GM12878 (cell line): ENCODE data around the gene MRPS25. TPM values are rescaled to one million over a fixed set of nuclear protein-coding genes. Genes with fewer than 3 reads are reported as not detected.

Experiments
- ATAC-seq: fragments of 200-7000 bp; cut with Tn5 transposase; 3 replicates; pipeline ENCODE4 v1.9.1; 2020; ENCODE audit warnings: mild to moderate bottlenecking, moderate library complexity
- BruUV-seq: library from RNA; stranded (reverse); fragments of 400-500 nt; replicated peaks from 2 replicates; lab custom pipeline; 2021; lab: Mats Ljungman, UMichigan
- CTCF ChIA-PET: fragments of 300-600 bp; sonication (Branson Sonifier 250); formaldehyde crosslinking; extraction: SDS; loops from one replicate; lab custom pipeline; 2021; ENCODE audit warnings: inconsistent platforms; lab: Yijun Ruan, JAX
- POLR2A ChIA-PET: fragments of 350-600 bp; formaldehyde crosslinking; extraction: SDS; loops from one replicate; lab custom pipeline; 2021; ENCODE audit warnings: inconsistent platforms; lab: Charles Lee
- RAD21 ChIA-PET: fragments of 300-600 bp; sonication (Branson Sonifier 250); formaldehyde crosslinking; loops from one replicate; lab custom pipeline; 2023; ENCODE audit warnings: antibody characterized with exemption; ENCODE audit not compliant: unreplicated experiment; lab: Charles Lee
- SMC1A ChIA-PET: fragments of 300-600 bp; sonication (Branson Sonifier 250); formaldehyde crosslinking; loops from one replicate; lab custom pipeline; 2023; ENCODE audit not compliant: unreplicated experiment, uncharacterized antibody; lab: Charles Lee
- DNase-seq: peaks from one replicate; pipeline ENCODE4 v3.0.0-alpha.2; 2011; ENCODE audit warnings: low read depth, low spot score
- FAIRE-seq: peaks from 3 replicates; lab custom pipeline; 2011; peaks lifted over from hg19 to GRCh38; lab: Jason Lieb, UNC
- H2AFZ ChIP-seq: 2 replicates; pipeline ENCODE4 v1.6.0; 2011; ENCODE audit warnings: low read depth, low read length, control low read depth; ENCODE audit not compliant: control insufficient read depth
- H3K27ac ChIP-seq: 2 replicates; pipeline ENCODE4 v1.5.1; 2011; ENCODE audit warnings: control low read depth; ENCODE audit not compliant: control insufficient read depth, insufficient read depth
- H3K27me3 ChIP-seq, 2 experiments: replicated peaks in 1 of 2; 2 replicates each; pipeline versions ENCODE4 v1.6.0 to v1.6.1; 2011; ENCODE audit warnings: low read length in 1 of 2; ENCODE audit not compliant: control insufficient read depth in 2 of 2, insufficient read depth in 2 of 2
- H3K36me3 ChIP-seq, 2 experiments: 2 replicates each; pipeline ENCODE4 v1.5.1; 2011; ENCODE audit warnings: low read length in 1 of 2; ENCODE audit not compliant: control insufficient read depth in 2 of 2, insufficient read depth in 2 of 2
- H3K4me1 ChIP-seq: 2 replicates; pipeline ENCODE4 v1.6.1; 2011; ENCODE audit warnings: mild to moderate bottlenecking, low read length, moderate library complexity, mixed read lengths; ENCODE audit not compliant: control insufficient read depth, insufficient read depth
- H3K4me2 ChIP-seq: 2 replicates; pipeline ENCODE4 v1.6.0; 2011; ENCODE audit warnings: control low read depth; ENCODE audit not compliant: control insufficient read depth, insufficient read depth
- H3K4me3 ChIP-seq: fragments of 200-600 bp; sonication (generic); 2 replicates; pipeline ENCODE4 v1.5.1; 2016
- H3K79me2 ChIP-seq: 2 replicates; pipeline ENCODE4 v1.6.0; 2011; ENCODE audit warnings: low read length; ENCODE audit not compliant: control insufficient read depth, insufficient read depth
- H3K9ac ChIP-seq: 2 replicates; pipeline ENCODE4 v1.8.0; 2011; ENCODE audit warnings: low read length, control low read depth, mixed read lengths; ENCODE audit not compliant: control insufficient read depth, insufficient read depth
- H3K9me3 ChIP-seq: replicated peaks from 3 replicates; pipeline ENCODE4 v1.5.1; 2011; ENCODE audit warnings: mild to moderate bottlenecking, low read length; ENCODE audit not compliant: control insufficient read depth, insufficient read depth
- H4K20me1 ChIP-seq: 2 replicates; pipeline ENCODE4 v1.6.0; 2011; ENCODE audit not compliant: control insufficient read depth, insufficient read depth
- BRCA1 ChIP-seq: IDR thresholded peaks from 2 replicates; pipeline ENCODE4 v1.6.1; 2011; ENCODE audit warnings: low read depth, low read length, improper control_type of control experiment
- CHD1 ChIP-seq: IDR thresholded peaks from 2 replicates; pipeline ENCODE4 v1.6.1; 2012; ENCODE audit warnings: low read depth, low read length, improper control_type of control experiment
- EZH2 ChIP-seq: IDR thresholded peaks from 2 replicates; pipeline ENCODE4 v1.6.1; 2012; ENCODE audit warnings: low read depth, mild to moderate bottlenecking, control low read depth, inconsistent platforms, low read length, borderline replicate concordance; ENCODE audit not compliant: control insufficient read depth
- LARP7 ChIP-seq: fragments of 450-650 bp; IDR thresholded peaks from 2 replicates; pipeline ENCODE4 v1.6.1; 2017; ENCODE audit warnings: mild to moderate bottlenecking
- MYB ChIP-seq: fragments of 150-350 bp; IDR thresholded peaks from 2 replicates; pipeline ENCODE4 v1.6.1; 2014; ENCODE audit warnings: mild to moderate bottlenecking, low read depth, low read length, borderline replicate concordance
- NFYB ChIP-seq: IDR thresholded peaks from 2 replicates; pipeline ENCODE4 v1.6.1; 2011; ENCODE audit warnings: low read depth, mild to moderate bottlenecking, low read length, improper control_type of control experiment, moderate library complexity; ENCODE audit not compliant: insufficient read depth
- PAX8 ChIP-seq: fragments of 450-650 bp; IDR thresholded peaks from 2 replicates; pipeline ENCODE4 v1.6.1; 2017; ENCODE audit warnings: mild to moderate bottlenecking, moderate library complexity
- SREBF2 ChIP-seq: IDR thresholded peaks from 2 replicates; pipeline ENCODE4 v1.6.1; 2012; ENCODE audit warnings: mild to moderate bottlenecking, low read length
- SRF ChIP-seq, 2 experiments: IDR thresholded peaks; 2 replicates each; pipeline ENCODE4 v1.6.1; 2011; ENCODE audit warnings: low read depth in 2 of 2, low read length in 2 of 2, mild to moderate bottlenecking in 1 of 2, moderate library complexity in 1 of 2
- TBL1XR1 ChIP-seq: IDR thresholded peaks from 2 replicates; pipeline ENCODE4 v1.6.1; 2012; ENCODE audit warnings: low read depth, low read length, improper control_type of control experiment
- ZBTB40 ChIP-seq: fragments of 450-650 bp; IDR thresholded peaks from 2 replicates; pipeline ENCODE4 v1.6.1; 2016; ENCODE audit warnings: mild to moderate bottlenecking, moderate library complexity, borderline replicate concordance
- ZNF622 ChIP-seq: fragments of 450-650 bp; IDR thresholded peaks from 2 replicates; pipeline ENCODE4 v1.6.1; 2017; ENCODE audit warnings: mild to moderate bottlenecking, inconsistent platforms
- WGBS: methylation state at CpG from one replicate; pipeline ENCODE4 v1.1.6; 2016; ENCODE audit warnings: low lambda C conversion rate; ENCODE audit not compliant: insufficient replicate concordance, insufficient coverage; ENCODE audit errors: missing lambda C conversion rate; 5-methylcytosine and 5-hydroxymethylcytosine counted together
- in situ Hi-C: fragments of 300-500 bp; cut with MboI; formaldehyde crosslinking; loops from 9 replicates; pipeline ENCODE4 v1.14.3; 2018; ENCODE audit warnings: mixed read lengths
- intact Hi-C: fragments of 100-400 bp; cut with micrococcal nuclease; formaldehyde crosslinking; loops from one replicate; pipeline ENCODE4 v1.14.2; 2022; ENCODE audit not compliant: unreplicated experiment
- polyA plus RNA-seq, 11 experiments: library from polyadenylated mRNA; depleted of rRNA in 4 of 11; unstranded in 6 of 11; stranded (reverse) in 5 of 11; fragments of >200 nt; fragmentation: Nextera tagmentation in 4 of 11; fragmentation: Illumina TruSeq in 1 of 11; extraction: Ambion mirVana in 4 of 11; extraction: Trizol in 1 of 11; gene quantifications; 1 replicate in 1 of 11; 2 replicates in 10 of 11; pipeline versions ENCODE4 v1.2.1 to v1.2.3, GENCODE V29; 2011 to 2016; ENCODE audit warnings: inconsistent platforms in 2 of 11, missing spikeins in 2 of 11, low read depth in 1 of 11
- total RNA-seq, 4 experiments: library from RNA; depleted of rRNA in 3 of 4; stranded (reverse); fragments of >200 nt in 3 of 4; fragmentation: Illumina TruSeq in 1 of 4; extraction: Trizol in 1 of 4; gene quantifications; 2 replicates each; pipeline versions ENCODE4 v1.2.1 to v1.2.3, GENCODE V29; 2013 to 2021

Gene MRPS25
- total and polyA plus RNA-seq, 10 of the 15 experiments (the other 5 are each of a cell fraction or from before 2014, with no cell fraction given), result 17.0 to 114 (median 62.2) TPM

DNA sequence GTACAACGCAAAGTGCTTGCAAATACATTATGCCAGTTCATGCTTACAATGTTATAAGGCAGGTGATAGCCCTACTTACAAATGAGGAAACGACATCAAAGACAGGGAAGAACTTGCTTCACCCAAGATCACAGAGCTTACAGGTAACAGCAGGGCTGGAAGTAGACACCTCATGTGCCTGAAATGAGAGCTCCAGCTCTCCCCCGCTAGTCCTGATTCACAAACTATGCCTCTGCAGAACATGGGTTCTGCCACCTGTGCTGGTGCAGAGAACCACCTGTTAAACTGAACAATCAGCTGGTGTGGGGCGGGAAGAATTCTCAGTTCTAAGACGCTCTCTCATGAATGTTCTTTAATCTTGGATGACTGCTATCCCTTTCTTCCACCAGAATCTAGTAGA lies 26.5 kb upstream of the MRPS25 start:
- no peak for FAIRE-seq
- H3K9ac ChIP-seq, result no peak overlapping the region
- no peaks in the 10 kb centered on the region for H3K27me3 ChIP-seq
- H3K79me2 ChIP-seq, result no peaks in the 10 kb centered on the region
- WGBS, result 79% methylated on average over 5 of the region's 5 CpGs
- ChIA-PET CTCF (interaction anchor here (1.2 to 2.2 kb wide), 4 partner anchors 15 to 168 kb away, joined by 3 to 10 read pairs (median 4); no protein-coding TSS in a partner anchor), POLR2A (interaction anchor here (0.6 to 1.1 kb wide), 2 partner anchors 107 to 224 kb away, joined by 4 to 6 read pairs; no protein-coding TSS in a partner anchor), SMC1A (no interaction called here)
- no peaks in the 10 kb centered on the region for H3K9me3 ChIP-seq
- H3K4me3 ChIP-seq, result no peak overlapping the region
- intact Hi-C loops (no loop called here), in situ Hi-C loops (no loop called here)
- H3K4me1 ChIP-seq, result no peaks in the 10 kb centered on the region
- H4K20me1 ChIP-seq, result no peaks in the 10 kb centered on the region
- TF ChIP-seq EZH2, result no peak
- no peak for TF ChIP-seq CHD1
- no peak for TF ChIP-seq NFYB
- TF ChIP-seq LARP7, result no peak
- no peak for TF ChIP-seq ZNF622
- TF ChIP-seq PAX8, result no peak
- TF ChIP-seq MYB, result no peak
- no peak for TF ChIP-seq TBL1XR1
- no peak for TF ChIP-seq SRF (IDR thresholded peaks at IDR 0.05; ENCODE audit: low read depth in 2 of 2, low read length in 2 of 2)
- no peak for TF ChIP-seq ZBTB40
- TF ChIP-seq SREBF2, result no peak
- no peak for TF ChIP-seq BRCA1
- TF ChIP-seq, all 136 proteins: peak for 0
- no peak overlapping the region for H3K27ac ChIP-seq
- DNase-seq, result no peak
- H3K36me3 ChIP-seq, result peaks cover 1 to 43% of the 10 kb centered on the region in 2 experiments
- no peak for ATAC-seq
- H2AFZ ChIP-seq, result no peak overlapping the region
- BruUV-seq, result no TSS peak
- no peak overlapping the region for H3K4me2 ChIP-seq
- RAD21 ChIA-PET, result no interaction called here
